Activated naive CD4-positive, alpha-beta T cell treated with anti-CD3 and anti-CD28 coated beads, Interleukin-2, amount 50 U/mL, for 16 hours (primary cell): ENCODE results near the gene SRRD.
"Not testable (repeated sequence)": the region's sequence is repeated elsewhere in the genome, so short reads cannot be mapped to it uniquely, and the experiment has no call there.

ENCODE experiments used
- DNase-seq: peaks from one replicate; pipeline ENCODE4 v3.0.0-alpha.2; 2020

Gene SRRD

GRCh38 chr22:26483439-26484359, at the start of gene SRRD, which contains the start of gene HPS4:
TSS of gene SRRD (plus strand) at chr22:26483877. CDS start at chr22:26483891, 14 bp downstream.
TSS of gene HPS4 (minus strand) at chr22:26483783. CDS start at chr22:26481762, 2,021 bp downstream.
- DNase-seq = peak; percentile 92

GRCh38 chr22:26435327-26436093, 48.2 kb upstream of the SRRD start:
- no peak for DNase-seq

- DNase-seq = no peak
Measured at GRCh38 chr22:26436903-26437515, 46.7 kb upstream of the SRRD start.

- no peak for DNase-seq
Measured at GRCh38 chr22:26437694-26438392, 45.8 kb upstream of the SRRD start.

GRCh38 chr22:26438776-26439175, 44.9 kb upstream of the SRRD start:
- DNase-seq = not testable (repeated sequence)

GRCh38 chr22:26439559-26439958, 44.1 kb upstream of the SRRD start:
- no peak for DNase-seq

- DNase-seq = no peak
Measured at GRCh38 chr22:26442086-26442756, 41.5 kb upstream of the SRRD start.

GRCh38 chr22:26443901-26444690, 39.6 kb upstream of the SRRD start:
- no peak for DNase-seq

- no peak for DNase-seq
Measured at GRCh38 chr22:26444777-26445176, 38.9 kb upstream of the SRRD start.

- DNase-seq = no peak
Measured at GRCh38 chr22:26445577-26446275, 38.0 kb upstream of the SRRD start.

- DNase-seq = no peak
Measured at GRCh38 chr22:26446808-26447515, 36.7 kb upstream of the SRRD start.

- DNase-seq = no peak
Measured at GRCh38 chr22:26447584-26448329, 35.9 kb upstream of the SRRD start.

GRCh38 chr22:26448334-26448733, 35.3 kb upstream of the SRRD start:
- no peak for DNase-seq

GRCh38 chr22:26448941-26449340, 34.7 kb upstream of the SRRD start:
- DNase-seq = no peak

- DNase-seq = no peak
Measured at GRCh38 chr22:26450453-26451185, 33.1 kb upstream of the SRRD start.

- DNase-seq = no peak
Measured at GRCh38 chr22:26452236-26453016, 31.3 kb upstream of the SRRD start.

GRCh38 chr22:26453216-26453615, 30.5 kb upstream of the SRRD start:
- DNase-seq = no peak
